Osteoblast (primary cell): ENCODE data around the gene BIRC5. TPM values are rescaled to one million over a fixed set of nuclear protein-coding genes. Genes with fewer than 3 reads are reported as not detected.

ENCODE experiments used
- DNase-seq: peaks from one replicate; pipeline ENCODE4 v3.0.0; 2011; ENCODE audit warnings: low spot score, mixed read lengths; ENCODE audit not compliant: insufficient read length; ENCODE audit errors: missing footprints
- H2AFZ ChIP-seq: 2 replicates; pipeline ENCODE4 v1.6.0; 2011; ENCODE audit warnings: mild to moderate bottlenecking, low read length
- H3K27ac ChIP-seq: 2 replicates; pipeline ENCODE4 v1.5.1; 2011; ENCODE audit warnings: mild to moderate bottlenecking, low read depth, low read length, moderate library complexity
- H3K27me3 ChIP-seq: 2 replicates; pipeline ENCODE4 v1.6.0; 2012; ENCODE audit warnings: mild to moderate bottlenecking, control low read depth, inconsistent platforms, low read length, moderate library complexity; ENCODE audit not compliant: insufficient read depth
- H3K36me3 ChIP-seq: 2 replicates; pipeline ENCODE4 v1.5.1; 2011; ENCODE audit warnings: mild to moderate bottlenecking, low read length, control low read depth, moderate library complexity; ENCODE audit not compliant: insufficient read depth
- H3K4me1 ChIP-seq: 2 replicates; pipeline ENCODE4 v1.5.1; 2011; ENCODE audit warnings: mild to moderate bottlenecking, low read length, control low read depth, moderate library complexity; ENCODE audit not compliant: insufficient read depth
- H3K4me2 ChIP-seq: 2 replicates; pipeline ENCODE4 v1.6.0; 2011; ENCODE audit warnings: mild to moderate bottlenecking, low read length; ENCODE audit not compliant: insufficient read depth
- H3K4me3 ChIP-seq: fragments of 200-600 bp; sonication (generic); 3 replicates; pipeline ENCODE4 v1.5.1; 2012; ENCODE audit warnings: mild to moderate bottlenecking, low read length, inconsistent platforms; ENCODE audit not compliant: insufficient read depth
- H3K79me2 ChIP-seq: 2 replicates; pipeline ENCODE4 v1.6.0; 2012; ENCODE audit warnings: mild to moderate bottlenecking, low read length, control low read depth, inconsistent platforms; ENCODE audit not compliant: insufficient read depth
- H3K9me3 ChIP-seq: 2 replicates; pipeline ENCODE4 v1.5.1; 2011; ENCODE audit warnings: low read depth, low read length, control low read depth
- H4K20me1 ChIP-seq: 2 replicates; pipeline ENCODE4 v1.6.0; 2012; ENCODE audit warnings: mild to moderate bottlenecking, low read length, control low read depth; ENCODE audit not compliant: insufficient read depth
- CTCF ChIP-seq: IDR thresholded peaks from 2 replicates; pipeline ENCODE4 v1.5.1; 2011; ENCODE audit warnings: mild to moderate bottlenecking, low read depth, low read length, moderate library complexity; ENCODE audit errors: extremely low read depth
- total RNA-seq: library from RNA; depleted of rRNA; stranded (reverse); fragments of >200 nt; gene quantifications from 2 replicates; pipeline ENCODE4 v1.2.3, GENCODE V29; 2012

BIRC5 gene
- total RNA-seq, 1 donor = 8.0 TPM

DNA sequence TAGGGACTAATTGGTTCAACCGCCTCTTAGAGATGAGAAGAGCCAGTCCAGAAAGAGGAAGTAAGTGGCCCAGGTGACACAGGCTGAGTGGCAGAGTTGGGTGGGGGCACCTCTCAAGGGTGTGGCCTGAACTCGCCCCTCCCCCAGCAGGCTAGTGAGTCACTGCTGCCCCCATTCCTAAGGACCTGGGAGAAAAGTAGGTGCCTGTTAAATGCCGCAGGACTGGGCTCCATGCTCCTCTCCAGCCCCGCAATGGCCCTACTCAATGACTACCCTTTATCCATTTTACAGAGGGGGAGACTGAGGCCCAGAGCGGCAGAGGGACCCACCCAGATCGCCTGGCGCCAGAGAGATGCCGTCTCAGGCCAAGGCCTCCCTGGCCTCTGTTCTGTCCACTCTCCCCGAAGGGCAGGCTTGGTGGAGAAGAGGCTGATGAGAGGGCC is 25.5 kb downstream of the BIRC5 start:
- peak; percentile 64 for DNase-seq
- Histone ChIP-seq H4K20me1 (no peaks in the 10 kb centered on the region), H3K4me2 (no peak overlapping the region), H3K27me3 (no peaks in the 10 kb centered on the region), H2AFZ (no peak overlapping the region), H3K79me2 (no peaks in the 10 kb centered on the region), H3K36me3 (no peaks in the 10 kb centered on the region), H3K4me1 (no peaks in the 10 kb centered on the region), H3K4me3 (no peak overlapping the region), H3K27ac (no peak overlapping the region), H3K9me3 (no peaks in the 10 kb centered on the region)
- no peak for TF ChIP-seq CTCF

- no peaks in the 10 kb centered on the region for H3K27me3 ChIP-seq
- no peak overlapping the region for H2AFZ ChIP-seq
- no peak overlapping the region for H3K27ac ChIP-seq
- no peaks in the 10 kb centered on the region for H3K36me3 ChIP-seq
- no peaks in the 10 kb centered on the region for H3K79me2 ChIP-seq
- H3K4me3 ChIP-seq = no peak overlapping the region
- no peaks in the 10 kb centered on the region for H3K4me1 ChIP-seq
- no peak for TF ChIP-seq CTCF
- peak; percentile 77 for DNase-seq
- H3K9me3 ChIP-seq = no peaks in the 10 kb centered on the region
- H4K20me1 ChIP-seq = no peaks in the 10 kb centered on the region
- no peak overlapping the region for H3K4me2 ChIP-seq
Measured at GRCh38 chr17:78240012-78240655, 26.1 kb downstream of the BIRC5 start.

DNA sequence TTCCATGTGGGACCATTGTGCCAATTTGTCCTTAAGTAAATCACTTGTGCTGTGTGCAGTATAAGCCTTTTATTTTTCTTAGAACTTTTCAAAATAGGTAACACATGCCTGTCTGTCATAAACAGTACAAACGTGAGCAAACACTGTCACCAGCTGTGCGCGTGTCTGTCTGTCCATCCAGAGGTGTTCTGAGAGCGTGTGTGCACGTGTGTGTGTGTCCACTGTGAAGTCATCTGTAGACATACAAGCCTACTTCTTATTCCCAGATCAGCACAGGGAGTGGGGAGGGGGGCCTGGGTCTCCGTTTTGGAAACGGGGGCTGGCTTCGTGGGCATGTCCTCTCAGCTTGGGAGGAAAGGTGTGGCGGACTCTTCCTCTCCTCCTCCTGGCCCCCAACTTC is 26.8 kb downstream of the BIRC5 start:
- Histone ChIP-seq H3K4me1 (no peaks in the 10 kb centered on the region), H3K36me3 (no peaks in the 10 kb centered on the region), H3K4me2 (no peak overlapping the region), H2AFZ (no peak overlapping the region), H4K20me1 (no peaks in the 10 kb centered on the region), H3K9me3 (no peaks in the 10 kb centered on the region), H3K4me3 (no peak overlapping the region), H3K27me3 (no peaks in the 10 kb centered on the region), H3K27ac (no peak overlapping the region), H3K79me2 (no peaks in the 10 kb centered on the region)
- DNase-seq = no peak
- no peak for TF ChIP-seq CTCF

GRCh38 chr17:78241277-78242023 is 27.4 kb downstream of the BIRC5 start:
- no peaks in the 10 kb centered on the region for H3K79me2 ChIP-seq
- no peak overlapping the region for H3K4me3 ChIP-seq
- no peaks in the 10 kb centered on the region for H3K9me3 ChIP-seq
- H3K4me2 ChIP-seq = no peak overlapping the region
- H3K4me1 ChIP-seq = no peaks in the 10 kb centered on the region
- H4K20me1 ChIP-seq = no peaks in the 10 kb centered on the region
- TF ChIP-seq CTCF = no peak
- no peaks in the 10 kb centered on the region for H3K27me3 ChIP-seq
- no peak overlapping the region for H2AFZ ChIP-seq
- peak; percentile 84 for DNase-seq
- no peak overlapping the region for H3K27ac ChIP-seq
- H3K36me3 ChIP-seq = no peaks in the 10 kb centered on the region
